ENCODE data around the gene XRCC4.

The XRCC4 gene

DNA sequence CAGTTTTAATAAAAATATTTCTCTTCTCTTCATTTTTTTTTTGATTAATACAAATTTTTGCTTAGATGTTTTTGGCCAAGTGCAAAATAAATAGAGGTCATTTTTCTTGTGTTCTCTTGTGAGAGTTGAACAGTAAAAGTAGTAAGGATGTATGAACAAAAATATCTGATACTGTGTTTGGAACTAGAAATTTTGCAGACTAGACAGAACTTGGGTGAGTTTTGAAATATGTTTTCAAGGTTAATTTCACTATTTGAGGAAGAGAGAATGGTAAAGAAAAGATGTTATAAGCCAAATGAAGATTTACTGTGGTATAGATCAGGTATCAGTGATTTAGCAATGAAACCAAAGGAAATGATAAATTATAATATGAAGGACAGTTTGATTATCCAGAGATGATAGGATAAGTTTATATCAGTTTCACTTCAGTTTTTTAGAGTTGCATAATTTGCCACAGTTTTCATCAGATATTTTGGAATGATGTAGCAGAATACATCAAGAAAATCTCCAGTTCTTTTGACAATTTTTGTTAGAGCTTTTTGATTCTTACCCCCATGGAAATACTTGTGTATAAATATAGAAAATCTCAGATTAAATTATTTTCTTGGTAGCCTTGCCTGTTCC lies 246.3 kb downstream of the XRCC4 start:
- TF ChIP-seq CTCF (IDR thresholded peaks at IDR 0.05), result no peak
- H3K4me3 ChIP-seq, result no peak overlapping the region

GRCh38 chr5:83331842-83332241 lies 254.5 kb downstream of the XRCC4 start:
- no peak for DNase-seq (ENCODE audit: low spot score)
- no peak for TF ChIP-seq CTCF (IDR thresholded peaks at IDR 0.05)
- Histone ChIP-seq H3K27ac (no peak overlapping the region), H3K4me3 (no peak overlapping the region)

More for the DNA sequence above, 246.3 kb downstream of the XRCC4 start:
- H3K27ac ChIP-seq, result no peak overlapping the region
- no peak for DNase-seq (ENCODE audit: low spot score)

DNA sequence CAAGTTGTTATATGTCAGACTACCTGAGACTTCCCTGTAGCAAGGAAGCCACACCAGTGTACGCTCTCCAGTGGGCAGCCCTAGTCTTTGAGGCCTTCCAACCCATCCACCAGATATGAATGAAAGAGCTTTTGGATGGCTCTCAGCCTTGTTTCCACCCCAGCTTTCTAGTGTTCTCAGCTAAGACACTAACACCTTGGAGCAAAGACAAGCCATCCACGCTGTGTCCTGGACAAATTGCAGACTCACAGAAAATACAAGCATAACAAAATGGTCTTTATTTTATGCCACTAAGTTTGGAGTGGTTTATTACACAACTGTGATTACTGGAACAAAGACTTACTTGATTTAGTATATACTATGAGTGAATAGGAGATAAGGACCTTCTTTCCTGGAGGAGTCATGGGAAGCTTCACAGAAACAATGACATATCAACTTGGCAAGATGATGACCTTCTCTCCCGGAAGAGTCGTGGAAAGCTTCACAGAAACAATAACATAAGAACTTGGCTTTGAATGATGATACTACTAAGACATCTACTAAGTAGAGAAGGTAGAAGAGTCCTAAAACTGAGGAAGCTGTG lies 260.2 kb downstream of the XRCC4 start:
- TF ChIP-seq CTCF (IDR thresholded peaks at IDR 0.05), result no peak
- no peak for DNase-seq (ENCODE audit: low spot score)
- Histone ChIP-seq H3K27ac (no peak overlapping the region), H3K4me3 (no peak overlapping the region)

- no peak for DNase-seq (ENCODE audit: low spot score)
- no peak overlapping the region for H3K27ac ChIP-seq
Observed at GRCh38 chr5:83340511-83340918, 263.2 kb downstream of the XRCC4 start.

DNA sequence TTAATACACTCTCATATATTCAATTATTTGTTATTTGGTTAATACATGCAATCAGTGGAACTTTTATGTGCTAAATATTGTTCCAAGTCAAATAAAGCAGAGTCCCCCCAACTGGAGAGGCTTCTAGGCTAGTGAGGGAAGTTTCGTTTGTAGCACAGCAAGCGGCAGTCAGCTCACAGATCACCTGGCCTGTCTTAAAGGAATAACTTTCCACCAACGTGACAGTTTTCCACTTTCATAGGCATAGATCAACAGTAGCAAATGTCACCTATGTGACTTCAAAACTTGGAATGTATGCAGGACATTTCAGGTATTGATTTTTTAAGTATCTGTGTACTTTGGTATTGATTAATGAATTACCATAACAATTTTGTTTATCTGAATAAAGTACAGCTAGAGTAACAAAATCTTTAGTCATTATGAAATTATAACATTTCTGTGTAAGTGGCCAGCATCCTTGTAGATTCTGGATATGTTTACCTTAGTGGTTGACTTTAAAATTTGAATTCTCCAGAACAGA lies 264.5 kb downstream of the XRCC4 start:
- Histone ChIP-seq H3K27ac (no peak overlapping the region), H3K4me3 (no peak overlapping the region)
- TF ChIP-seq CTCF (IDR thresholded peaks at IDR 0.05), result no peak
- no peak for DNase-seq (ENCODE audit: low spot score)

More at GRCh38 chr5:83340511-83340918, 263.2 kb downstream of the XRCC4 start:
- no peak overlapping the region for H3K4me3 ChIP-seq
- TF ChIP-seq CTCF (IDR thresholded peaks at IDR 0.05), result no peak

DNA sequence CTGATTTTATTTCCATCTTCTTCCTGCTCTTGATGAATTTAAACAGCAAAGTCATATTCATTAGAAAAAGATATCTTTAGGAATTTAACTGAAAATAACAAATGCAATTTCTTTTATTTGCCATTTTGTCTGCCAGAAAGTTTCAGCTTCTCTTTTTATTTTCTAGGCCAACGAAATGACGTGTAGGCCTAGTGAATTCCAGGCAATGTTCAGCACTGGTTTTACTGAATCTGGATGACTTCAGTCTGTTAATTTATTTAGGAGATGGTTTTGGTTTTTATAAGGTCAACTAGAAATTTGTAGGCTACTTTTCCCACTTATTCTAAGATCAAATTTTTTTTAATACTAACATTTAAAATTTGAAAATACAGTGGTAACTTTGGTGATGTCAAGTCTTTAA lies 265.1 kb downstream of the XRCC4 start:
- Histone ChIP-seq H3K4me3 (no peak overlapping the region), H3K27ac (no peak overlapping the region)
- no peak for DNase-seq (ENCODE audit: low spot score)
- TF ChIP-seq CTCF (IDR thresholded peaks at IDR 0.05), result no peak

GRCh38 chr5:83343299-83343698 lies 266.0 kb downstream of the XRCC4 start:
- no peak for TF ChIP-seq CTCF (IDR thresholded peaks at IDR 0.05)
- Histone ChIP-seq H3K27ac (peak overlapping the region in 1 of 2 donors; percentile 3), H3K4me3 (no peak overlapping the region)
- no peak for DNase-seq (ENCODE audit: low spot score)
